GM21528 (cell line): ENCODE data around the gene DDR1.
A peak's percentile ranks its signal among the peaks of the same experiment; 100 is the strongest.
"Not testable (repeated sequence)": the region's sequence is repeated elsewhere in the genome, so short reads cannot be mapped to it uniquely, and the experiment has no call there.

Experiments used
- ATAC-seq: cut with Tn5 transposase; IDR thresholded peaks from one replicate; pipeline ENCODE4 v1.9.1; 2021; ENCODE audit warnings: mild to moderate bottlenecking, moderate library complexity; ENCODE audit not compliant: unreplicated experiment, low FRiP score

The DDR1 gene

DNA sequence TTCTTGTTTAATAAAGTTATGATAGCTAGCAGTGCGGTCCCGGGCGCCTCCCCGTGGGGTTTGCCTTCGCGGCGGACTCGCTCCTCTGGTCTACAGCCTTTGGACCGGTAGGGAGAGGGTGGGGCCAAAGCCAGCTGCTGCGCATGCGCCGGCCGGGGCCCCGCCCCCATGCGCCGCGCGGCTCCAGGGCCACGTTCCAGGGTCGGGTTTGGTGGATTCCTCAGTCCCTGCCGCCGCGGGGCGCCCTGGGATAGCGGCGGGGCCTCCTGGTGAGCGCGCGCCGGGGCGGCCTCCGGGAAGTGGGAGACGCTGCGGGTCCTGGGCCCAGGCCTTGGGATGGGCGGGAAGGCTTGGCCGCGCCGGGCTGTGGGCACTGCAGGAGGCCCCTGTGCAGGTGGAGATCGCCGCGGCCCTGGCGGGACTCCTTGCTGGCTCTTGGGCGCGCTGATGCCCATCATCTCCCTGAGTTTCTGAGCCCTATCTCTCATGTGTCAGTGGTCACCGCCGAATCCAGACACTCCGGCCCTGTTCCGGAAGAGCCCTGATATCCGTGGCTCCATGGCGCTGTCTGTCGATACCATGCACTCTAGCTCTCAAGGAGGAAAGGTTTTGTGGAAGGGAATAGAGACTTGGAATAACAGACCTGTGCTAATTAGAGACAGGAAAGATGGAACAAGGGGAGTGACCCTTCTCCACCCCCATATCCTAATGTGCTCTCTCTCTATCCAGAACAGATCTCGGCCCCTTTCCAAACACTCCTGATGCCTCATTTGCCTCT, 29.9 kb downstream of the DDR1 start, which contains the start of gene VARS2:
Gene VARS2 (plus strand): TSS at position 163 of the 778 bp plus-strand sequence. CDS start 599 bp downstream, at position 762.
- ATAC-seq = peak; percentile 66

DNA sequence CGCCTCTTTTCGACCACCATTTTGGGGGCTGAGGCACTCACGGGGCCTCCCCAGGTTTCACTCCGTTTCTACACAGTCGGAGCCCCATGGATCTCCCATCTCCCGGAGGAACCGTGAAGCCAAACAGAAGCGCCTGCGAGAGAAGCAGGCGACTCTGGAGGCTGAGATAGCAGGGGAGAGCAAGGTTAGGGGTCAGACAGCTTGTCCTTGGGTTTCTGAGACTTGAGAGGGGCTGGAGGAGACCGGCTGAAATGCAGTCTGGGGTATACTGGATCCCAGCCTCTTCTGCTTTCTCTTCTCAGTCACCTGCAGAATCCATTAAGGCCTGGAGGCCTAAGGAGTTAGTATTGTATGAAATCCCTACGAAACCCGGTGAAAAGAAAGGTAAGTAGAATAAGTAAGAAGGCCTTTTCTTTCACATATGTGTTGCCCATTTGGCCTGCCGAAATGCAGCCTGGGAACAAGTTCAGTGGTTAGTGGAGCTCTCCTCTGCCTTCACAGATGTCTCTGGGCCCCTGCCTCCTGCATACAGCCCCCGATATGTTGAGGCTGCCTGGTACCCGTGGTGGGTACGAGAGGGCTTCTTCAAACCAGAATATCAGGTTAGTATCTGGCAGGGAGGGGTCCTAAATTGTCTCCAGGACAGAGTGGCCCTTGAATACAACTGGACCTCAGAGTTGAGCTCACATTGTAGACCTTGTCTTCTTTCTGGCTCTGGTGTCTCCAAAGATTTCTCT, 30.7 kb downstream of the DDR1 start:
- no peak for ATAC-seq

DNA sequence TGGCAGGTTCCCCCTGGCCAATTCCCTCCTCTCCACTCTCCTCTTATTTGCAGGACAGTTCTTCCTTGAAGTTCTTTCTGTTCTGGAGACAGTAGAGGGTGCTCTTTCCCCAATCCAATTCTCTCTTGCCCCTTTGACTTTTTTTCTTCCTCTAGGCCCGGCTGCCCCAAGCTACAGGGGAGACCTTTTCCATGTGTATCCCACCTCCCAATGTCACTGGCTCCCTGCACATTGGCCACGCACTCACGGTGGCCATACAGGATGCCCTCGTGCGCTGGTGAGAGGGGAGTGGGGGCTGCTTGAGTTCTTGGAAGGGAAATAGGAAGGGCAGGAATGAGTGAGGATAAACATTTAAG, 31.2 kb downstream of the DDR1 start:
- no peak for ATAC-seq

- ATAC-seq = no peak
These were observed 32.7 kb downstream of the DDR1 start for GRCh38 chr6:30917041-30917440.

GRCh38 chr6:30917487-30917886, 33.2 kb downstream of the DDR1 start:
- no peak for ATAC-seq

- ATAC-seq = no peak
These were observed 34.4 kb downstream of the DDR1 start for GRCh38 chr6:30918670-30919069.

DNA sequence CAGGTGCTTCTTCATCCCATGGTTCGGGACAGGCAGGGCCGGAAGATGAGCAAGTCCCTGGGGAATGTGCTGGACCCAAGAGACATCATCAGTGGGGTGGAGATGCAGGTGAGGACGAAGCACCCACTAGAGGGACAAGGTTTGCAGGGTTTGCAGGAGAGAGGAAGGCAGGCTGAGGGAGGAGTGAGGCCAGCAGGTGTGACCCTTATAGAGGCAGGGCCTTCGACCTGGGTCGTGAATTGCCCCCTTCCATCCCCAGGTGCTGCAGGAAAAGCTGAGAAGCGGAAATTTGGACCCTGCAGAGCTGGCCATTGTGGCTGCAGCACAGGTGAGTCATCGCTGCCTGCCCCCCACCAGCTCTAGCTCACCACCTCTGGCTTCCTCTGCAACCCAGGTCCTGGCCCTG, 38.1 kb downstream of the DDR1 start:
- no peak for ATAC-seq

DNA sequence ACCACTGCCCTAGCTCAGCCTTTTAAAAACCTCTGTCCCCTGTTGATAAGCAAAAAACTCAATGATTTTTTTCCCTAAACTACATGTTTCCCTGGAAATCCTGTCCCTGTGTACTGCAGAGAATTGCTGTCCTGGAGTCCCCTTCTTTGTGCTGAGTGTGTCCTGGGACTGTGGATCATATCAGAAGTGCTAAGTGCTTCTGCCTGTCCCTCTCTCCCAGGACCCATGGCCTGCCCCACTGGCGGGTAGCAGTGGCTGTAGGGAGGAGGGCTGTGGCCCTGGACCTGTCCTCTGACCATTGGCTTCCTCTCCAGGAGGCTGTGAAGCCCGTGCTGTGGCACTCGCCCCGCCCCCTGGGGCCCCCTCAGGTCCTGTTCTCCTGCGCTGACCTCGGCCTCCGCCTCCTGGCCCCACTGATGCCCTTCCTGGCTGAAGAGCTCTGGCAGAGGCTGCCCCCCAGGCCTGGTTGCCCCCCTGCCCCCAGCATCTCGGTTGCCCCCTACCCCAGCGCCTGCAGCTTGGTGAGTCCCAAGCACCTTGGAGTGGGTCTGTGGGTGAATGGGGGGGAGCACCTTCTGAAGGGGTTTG, 39.8 kb downstream of the DDR1 start:
- ATAC-seq = not testable (repeated sequence)

- ATAC-seq = no peak
These were observed 42.3 kb downstream of the DDR1 start for GRCh38 chr6:30926644-30927043.

GRCh38 chr6:30927080-30927479, 42.8 kb downstream of the DDR1 start:
- ATAC-seq = not testable (repeated sequence)

- no peak for ATAC-seq
These were observed 44.4 kb downstream of the DDR1 start for GRCh38 chr6:30928677-30929076.

- no peak for ATAC-seq
These were observed 46.2 kb downstream of the DDR1 start for GRCh38 chr6:30930506-30930905.

GRCh38 chr6:30931272-30931671, 47.0 kb downstream of the DDR1 start:
- no peak for ATAC-seq

DNA sequence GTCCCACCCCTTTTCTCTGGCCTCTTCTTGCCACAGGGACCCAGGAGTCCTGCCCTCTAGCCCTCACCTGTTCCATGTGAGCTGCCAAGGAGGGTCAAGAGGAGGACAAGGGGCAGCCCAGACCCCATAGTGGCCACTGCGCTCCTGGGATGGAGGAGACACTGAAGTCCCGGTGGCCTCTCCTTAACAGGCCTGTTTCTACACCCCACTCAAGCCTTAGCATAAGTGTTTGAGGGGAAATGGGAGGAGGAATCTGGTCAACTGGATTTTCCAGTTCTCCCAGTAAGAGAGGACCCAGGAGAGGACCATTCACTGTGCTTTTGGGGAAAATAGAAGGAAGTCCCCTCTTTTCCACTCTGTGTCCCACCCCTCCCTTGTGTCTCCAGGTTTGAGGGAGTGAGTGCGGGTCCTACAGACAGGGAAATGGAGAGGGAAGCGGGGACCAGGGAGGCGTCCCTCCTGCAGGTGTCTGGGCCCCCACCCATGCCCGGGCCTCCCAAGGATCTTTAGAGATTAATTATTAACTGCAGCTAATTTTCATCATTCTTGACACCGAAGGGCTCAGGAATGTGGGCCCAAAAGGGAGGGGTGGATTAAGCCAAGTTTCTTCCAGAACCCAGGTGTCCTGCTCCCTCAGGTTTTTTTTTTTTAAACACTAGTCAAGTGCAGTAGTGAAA, 47.8 kb downstream of the DDR1 start, which contains the start of gene SFTA2:
Gene SFTA2 (minus strand): TSS at position 202 of the 677 bp plus-strand sequence. CDS start 74 bp downstream, at position 128.
- ATAC-seq = no peak

DNA sequence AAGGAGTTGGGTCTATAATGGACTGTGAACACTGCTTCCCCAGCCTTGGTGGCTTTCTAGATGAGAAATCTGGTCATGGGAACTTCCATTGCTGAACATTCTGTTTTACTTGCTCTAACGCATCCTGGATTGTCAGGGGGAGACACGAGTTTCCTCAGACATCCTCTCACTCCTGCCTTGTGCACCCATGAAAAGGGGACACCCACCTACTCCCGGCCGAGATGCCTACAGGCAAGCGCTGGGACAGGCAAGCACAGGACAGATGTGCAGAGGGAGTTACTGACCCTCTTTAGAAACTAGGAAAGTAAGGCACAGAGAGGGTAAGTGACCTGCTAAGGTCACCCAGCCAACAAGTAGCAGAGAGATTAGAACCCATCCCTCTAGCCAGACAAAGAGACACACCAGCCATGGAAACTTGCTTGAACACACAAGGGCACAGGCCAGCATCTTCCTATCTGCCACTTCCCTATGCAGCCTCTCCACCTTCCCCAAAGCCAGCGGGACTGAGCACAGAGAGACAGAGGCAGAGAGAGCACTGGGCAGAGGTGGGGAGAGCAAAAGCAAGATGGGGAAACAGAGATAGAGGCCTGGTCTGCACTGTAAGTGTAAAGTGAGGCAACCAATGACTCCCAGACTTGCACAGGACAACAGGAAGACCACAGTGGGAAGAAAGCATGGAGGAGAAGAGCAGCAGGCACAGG, 48.5 kb downstream of the DDR1 start:
- no peak for ATAC-seq

DNA sequence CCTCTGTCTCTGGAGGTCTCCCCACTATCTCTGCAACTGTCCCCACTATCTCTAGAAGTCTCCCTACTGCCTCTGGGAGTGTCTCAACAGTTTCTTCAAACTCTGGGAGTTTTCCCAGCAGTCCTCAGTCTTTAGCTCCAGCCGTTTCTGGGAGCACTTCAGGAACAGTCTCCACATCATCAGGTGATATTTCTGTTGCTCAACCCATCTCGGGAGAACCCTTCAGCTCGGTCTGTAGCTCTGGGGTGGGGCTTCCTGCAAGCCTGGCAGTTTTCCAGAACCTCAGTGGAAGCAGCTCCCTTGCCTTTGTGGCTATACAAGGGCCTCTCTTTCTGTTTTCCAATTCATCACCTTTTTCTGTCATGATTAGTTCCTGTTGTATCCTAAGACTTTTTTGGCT, 50.7 kb downstream of the DDR1 start:
- ATAC-seq = no peak

GRCh38 chr6:30937265-30937664, 52.9 kb downstream of the DDR1 start:
- ATAC-seq = no peak

- no peak for ATAC-seq
These were observed 54.4 kb downstream of the DDR1 start for GRCh38 chr6:30938730-30939129.

GRCh38 chr6:30939473-30939872, 55.2 kb downstream of the DDR1 start:
- ATAC-seq = no peak

- ATAC-seq = no peak
These were observed 56.2 kb downstream of the DDR1 start, which contains the start of gene MUCL3 for GRCh38 chr6:30940361-30940986. Gene MUCL3 (plus strand): TSS chr6:30940973. CDS start chr6:30941000, 27 bp downstream.
